ENCODE data around the gene DYRK1A. TPM values are rescaled to one million over a fixed set of nuclear protein-coding genes. Genes with fewer than 3 reads are reported as not detected.

DYRK1A gene
- total and polyA plus RNA-seq, 10 of the 15 experiments (the other 5 are each of a cell fraction or from before 2014, with no cell fraction given) = 2.4 to 68.6 (median 30.7) TPM

- H3K4me1 ChIP-seq (ENCODE audit: control insufficient read depth, insufficient read depth, low read length) = peaks cover 46% of the 10 kb centered on the region
- H3K4me3 ChIP-seq = no peak overlapping the region
- no peaks in the 10 kb centered on the region for H3K27me3 ChIP-seq (replicated peaks in 1 of 2; ENCODE audit: control insufficient read depth in 2 of 2, insufficient read depth in 2 of 2, low read length in 1 of 2)
- H3K9me3 ChIP-seq (replicated peaks; ENCODE audit: control insufficient read depth, insufficient read depth, low read length) = no peaks in the 10 kb centered on the region
- WGBS (ENCODE audit: insufficient coverage, insufficient replicate concordance, low lambda C conversion rate, missing lambda C conversion rate) = 49% methylated on average over 5 of the region's 5 CpGs
- SMC1A ChIA-PET (ENCODE audit: uncharacterized antibody, unreplicated experiment) = interaction anchor here (1.1 to 1.8 kb wide), 9 partner anchors 8 to 146 kb away, joined by 3 to 5 read pairs (median 5); partner anchors contain the start of gene VPS26C
- BruUV-seq (replicated peaks) = no TSS peak
- H3K79me2 ChIP-seq (ENCODE audit: control insufficient read depth, insufficient read depth, low read length) = peaks cover 98% of the 10 kb centered on the region
- ATAC-seq (peak; percentile 63), DNase-seq (ENCODE audit: low read depth, low spot score) (no peak), FAIRE-seq (no peak)
- H3K27ac ChIP-seq (ENCODE audit: control insufficient read depth, insufficient read depth) = peak overlapping the region; percentile 63; the same call in 1 of the 2 replicates
- no peak for TF ChIP-seq ZNF24 (IDR thresholded peaks at IDR 0.05)
- peak; percentile 85; the same call in 1 of the 2 replicates for TF ChIP-seq SPI1 (IDR thresholded peaks at IDR 0.05; ENCODE audit: borderline replicate concordance, insufficient read depth, low read depth, low read length)
- H3K36me3 ChIP-seq (ENCODE audit: control insufficient read depth in 2 of 2, insufficient read depth in 2 of 2, low read length in 1 of 2) = no peaks in the 10 kb centered on the region; a peak in 2 of 4 replicates
- CTCF ChIA-PET = interaction anchor here (0.7 to 1.3 kb wide), 3 partner anchors 12 to 156 kb away, joined by 3 to 4 read pairs (median 3); no protein-coding TSS in a partner anchor
- POLR2A ChIA-PET = interaction anchor here (0.7 to 1.5 kb wide), 5 partner anchors 29 to 61 kb away, joined by 3 to 5 read pairs (median 3); no protein-coding TSS in a partner anchor
- in situ Hi-C loops (cut with MboI) (no loop called here), intact Hi-C loops (cut with micrococcal nuclease; ENCODE audit: unreplicated experiment) (no loop called here)
- H4K20me1 ChIP-seq (ENCODE audit: control insufficient read depth, insufficient read depth) = peaks cover 3% of the 10 kb centered on the region; the same call in 1 of the 2 replicates
- H3K4me2 ChIP-seq (ENCODE audit: control insufficient read depth, insufficient read depth) = peak overlapping the region; percentile 0
- H3K9ac ChIP-seq (ENCODE audit: control insufficient read depth, insufficient read depth, low read length) = no peak overlapping the region
- RAD21 ChIA-PET (ENCODE audit: unreplicated experiment) = interaction anchor here (1.1 to 1.7 kb wide), 4 partner anchors 18 to 50 kb away, joined by 3 to 4 read pairs (median 4); no protein-coding TSS in a partner anchor
- no peak overlapping the region for H2AFZ ChIP-seq (ENCODE audit: control insufficient read depth, low read depth, low read length)
Measured at GRCh38 chr21:37413553-37414291, 47.1 kb downstream of the DYRK1A start.

Data from GM12878 (cell line).